HL-60 (cell line): Measurements from ENCODE around the gene ATAD2B.

Source experiments
- DNase-seq, 2 experiments: peaks; one replicate each; pipeline ENCODE4 v3.0.0-alpha.2; 2010 to 2020; ENCODE audit warnings: low read depth in 1 of 2, low spot score in 1 of 2
- H3K27ac ChIP-seq: fragments of 250-450 bp; sonication (Bioruptor Pico); replicated peaks from 2 replicates; pipeline ENCODE4 v1.5.1; 2020; ENCODE audit warnings: mild to moderate bottlenecking, moderate library complexity
- H3K27me3 ChIP-seq: fragments of 250-450 bp; sonication (Bioruptor Pico); 2 replicates; pipeline ENCODE4 v1.5.1; 2021; ENCODE audit warnings: mild to moderate bottlenecking, moderate library complexity; ENCODE audit not compliant: insufficient read depth, poor library complexity, severe bottlenecking
- H3K4me3 ChIP-seq: replicated peaks from 2 replicates; pipeline ENCODE4 v1.5.1; 2011; ENCODE audit warnings: mild to moderate bottlenecking, control low read depth, low read length; ENCODE audit not compliant: insufficient read depth
- GABPA ChIP-seq: IDR thresholded peaks from 2 replicates; pipeline ENCODE4 v1.6.1; 2012; ENCODE audit warnings: low read depth
- POLR2AphosphoS5 ChIP-seq: IDR thresholded peaks from 2 replicates; pipeline ENCODE4 v1.6.1; 2012; ENCODE audit warnings: low read depth
- SPI1 ChIP-seq: IDR thresholded peaks from 2 replicates; pipeline ENCODE4 v1.6.1; 2012; ENCODE audit warnings: low read depth, mild to moderate bottlenecking, borderline replicate concordance
- TF ChIP-seq, protein P1 (sequence below): IDR thresholded peaks from one replicate; pipeline ENCODE4 v1.5.1; 2011; ENCODE audit warnings: low read length, control low read depth, inconsistent platforms; ENCODE audit not compliant: insufficient read depth
- TF ChIP-seq, protein P2 (sequence below): IDR thresholded peaks from 2 replicates; pipeline ENCODE4 v1.6.1; 2012; ENCODE audit warnings: low read depth; ENCODE audit not compliant: insufficient replicate concordance

The ATAD2B gene

DNA sequence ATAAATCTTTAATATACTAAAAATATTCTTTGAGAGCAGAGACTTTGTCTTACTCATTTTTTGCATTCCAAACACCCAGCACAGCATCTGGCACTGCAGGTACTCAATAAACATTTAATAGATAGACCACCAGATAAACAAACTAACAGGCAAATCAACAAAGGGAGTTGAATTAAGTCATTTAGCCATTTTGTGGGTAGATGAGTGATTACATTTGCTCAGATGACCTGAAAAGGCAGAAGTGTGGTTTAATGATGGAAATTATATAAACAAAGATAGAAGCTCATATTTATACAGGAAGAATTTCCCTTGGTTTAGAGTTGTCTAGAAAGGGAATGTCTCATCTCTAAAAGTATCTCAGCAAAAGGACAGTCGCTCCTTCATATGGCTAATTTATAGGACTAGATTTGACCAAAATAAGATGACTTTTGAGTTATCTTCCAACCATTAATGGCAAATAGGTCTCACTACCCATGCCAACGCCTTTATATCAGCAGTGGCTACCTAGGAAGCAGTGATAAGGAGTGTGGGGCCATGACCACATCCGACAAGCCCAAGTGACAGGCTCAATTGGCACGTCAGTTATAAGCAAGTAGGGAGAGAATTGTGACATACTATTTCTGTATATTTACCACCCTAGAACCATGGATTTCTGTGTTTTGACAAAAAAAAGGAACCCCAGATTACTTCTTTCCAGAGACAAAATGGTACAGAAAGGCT is 173.5 kb downstream of the ATAD2B start:
- Histone ChIP-seq H3K27ac (no peak overlapping the region), H3K4me3 (no peak overlapping the region), H3K27me3 (no peaks in the 10 kb centered on the region)
- DNase-seq: no peak
- TF ChIP-seq, protein P1, sequence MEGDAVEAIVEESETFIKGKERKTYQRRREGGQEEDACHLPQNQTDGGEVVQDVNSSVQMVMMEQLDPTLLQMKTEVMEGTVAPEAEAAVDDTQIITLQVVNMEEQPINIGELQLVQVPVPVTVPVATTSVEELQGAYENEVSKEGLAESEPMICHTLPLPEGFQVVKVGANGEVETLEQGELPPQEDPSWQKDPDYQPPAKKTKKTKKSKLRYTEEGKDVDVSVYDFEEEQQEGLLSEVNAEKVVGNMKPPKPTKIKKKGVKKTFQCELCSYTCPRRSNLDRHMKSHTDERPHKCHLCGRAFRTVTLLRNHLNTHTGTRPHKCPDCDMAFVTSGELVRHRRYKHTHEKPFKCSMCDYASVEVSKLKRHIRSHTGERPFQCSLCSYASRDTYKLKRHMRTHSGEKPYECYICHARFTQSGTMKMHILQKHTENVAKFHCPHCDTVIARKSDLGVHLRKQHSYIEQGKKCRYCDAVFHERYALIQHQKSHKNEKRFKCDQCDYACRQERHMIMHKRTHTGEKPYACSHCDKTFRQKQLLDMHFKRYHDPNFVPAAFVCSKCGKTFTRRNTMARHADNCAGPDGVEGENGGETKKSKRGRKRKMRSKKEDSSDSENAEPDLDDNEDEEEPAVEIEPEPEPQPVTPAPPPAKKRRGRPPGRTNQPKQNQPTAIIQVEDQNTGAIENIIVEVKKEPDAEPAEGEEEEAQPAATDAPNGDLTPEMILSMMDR: no peak
- TF ChIP-seq, protein P2, sequence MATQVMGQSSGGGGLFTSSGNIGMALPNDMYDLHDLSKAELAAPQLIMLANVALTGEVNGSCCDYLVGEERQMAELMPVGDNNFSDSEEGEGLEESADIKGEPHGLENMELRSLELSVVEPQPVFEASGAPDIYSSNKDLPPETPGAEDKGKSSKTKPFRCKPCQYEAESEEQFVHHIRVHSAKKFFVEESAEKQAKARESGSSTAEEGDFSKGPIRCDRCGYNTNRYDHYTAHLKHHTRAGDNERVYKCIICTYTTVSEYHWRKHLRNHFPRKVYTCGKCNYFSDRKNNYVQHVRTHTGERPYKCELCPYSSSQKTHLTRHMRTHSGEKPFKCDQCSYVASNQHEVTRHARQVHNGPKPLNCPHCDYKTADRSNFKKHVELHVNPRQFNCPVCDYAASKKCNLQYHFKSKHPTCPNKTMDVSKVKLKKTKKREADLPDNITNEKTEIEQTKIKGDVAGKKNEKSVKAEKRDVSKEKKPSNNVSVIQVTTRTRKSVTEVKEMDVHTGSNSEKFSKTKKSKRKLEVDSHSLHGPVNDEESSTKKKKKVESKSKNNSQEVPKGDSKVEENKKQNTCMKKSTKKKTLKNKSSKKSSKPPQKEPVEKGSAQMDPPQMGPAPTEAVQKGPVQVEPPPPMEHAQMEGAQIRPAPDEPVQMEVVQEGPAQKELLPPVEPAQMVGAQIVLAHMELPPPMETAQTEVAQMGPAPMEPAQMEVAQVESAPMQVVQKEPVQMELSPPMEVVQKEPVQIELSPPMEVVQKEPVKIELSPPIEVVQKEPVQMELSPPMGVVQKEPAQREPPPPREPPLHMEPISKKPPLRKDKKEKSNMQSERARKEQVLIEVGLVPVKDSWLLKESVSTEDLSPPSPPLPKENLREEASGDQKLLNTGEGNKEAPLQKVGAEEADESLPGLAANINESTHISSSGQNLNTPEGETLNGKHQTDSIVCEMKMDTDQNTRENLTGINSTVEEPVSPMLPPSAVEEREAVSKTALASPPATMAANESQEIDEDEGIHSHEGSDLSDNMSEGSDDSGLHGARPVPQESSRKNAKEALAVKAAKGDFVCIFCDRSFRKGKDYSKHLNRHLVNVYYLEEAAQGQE: no peak
- no peak for TF ChIP-seq GABPA
- TF ChIP-seq SPI1: no peak
- no peak for TF ChIP-seq POLR2AphosphoS5

DNA sequence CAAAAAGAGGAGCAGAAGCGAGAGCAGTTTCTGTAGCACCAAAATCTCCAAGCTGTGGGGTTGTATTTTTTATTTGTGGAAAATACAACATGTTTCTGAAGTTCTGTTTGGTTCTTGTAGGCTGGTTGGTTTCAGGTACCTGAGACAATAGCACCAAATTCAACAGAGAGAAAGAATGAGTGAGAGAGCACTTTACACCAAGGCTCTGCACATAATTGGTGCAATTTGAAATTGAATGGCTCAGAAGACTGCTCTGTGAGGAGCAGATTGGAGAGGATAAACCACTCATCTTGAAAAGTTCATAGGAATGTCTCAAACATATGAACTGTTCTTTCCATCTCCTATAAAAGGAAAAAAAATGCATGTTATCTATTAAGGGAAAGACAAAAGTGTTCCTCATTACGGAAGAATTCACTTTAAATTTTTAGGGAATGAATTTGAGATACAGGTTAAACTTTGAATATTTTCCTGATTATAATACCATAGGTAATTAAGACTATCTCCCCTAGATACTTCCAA is 175.1 kb downstream of the ATAD2B start:
- Histone ChIP-seq H3K27ac (no peak overlapping the region), H3K27me3 (no peaks in the 10 kb centered on the region), H3K4me3 (no peak overlapping the region)
- no peak for DNase-seq
- TF ChIP-seq, protein P2: no peak
- no peak for TF ChIP-seq POLR2AphosphoS5
- TF ChIP-seq SPI1: no peak
- TF ChIP-seq, protein P1: no peak
- TF ChIP-seq GABPA: no peak

DNA sequence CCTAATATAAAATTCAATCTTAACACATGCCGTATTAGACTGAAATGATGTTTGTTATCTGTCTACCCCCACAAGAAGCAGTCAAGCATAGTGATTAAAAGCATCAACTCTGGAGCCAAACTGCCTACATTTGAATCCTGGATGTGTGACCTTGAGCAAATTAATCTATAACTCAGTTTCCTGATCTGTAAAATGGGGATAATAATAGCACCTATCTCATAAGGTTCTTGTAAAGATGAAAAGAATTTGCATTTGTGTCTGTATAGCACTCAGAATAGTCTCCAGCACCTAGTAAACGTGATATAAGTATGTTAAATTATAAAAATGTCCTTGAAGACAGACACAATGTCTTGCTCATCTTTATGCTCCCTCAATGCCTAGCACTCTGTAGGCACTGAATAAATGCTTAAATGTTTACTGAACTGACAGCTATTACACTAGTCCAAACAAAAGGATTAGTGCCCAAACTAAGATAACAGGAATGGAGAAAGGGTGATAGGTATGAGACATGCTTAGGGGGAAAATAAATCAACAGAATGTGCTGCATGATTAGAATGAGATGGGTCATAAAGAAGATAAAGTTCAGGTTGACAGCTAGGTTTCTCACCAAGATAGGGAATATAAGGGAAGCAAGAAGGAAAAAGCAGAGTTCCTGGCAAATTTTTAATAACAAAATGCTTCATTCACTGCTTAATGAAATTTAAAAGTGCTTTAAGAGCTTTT is 180.6 kb downstream of the ATAD2B start:
- Histone ChIP-seq H3K27me3 (no peaks in the 10 kb centered on the region), H3K27ac (no peak overlapping the region), H3K4me3 (no peak overlapping the region)
- no peak for DNase-seq
- TF ChIP-seq, protein P1: no peak
- TF ChIP-seq SPI1 (no peak), GABPA (no peak), POLR2AphosphoS5 (no peak)
- TF ChIP-seq, protein P2: no peak
